GM19328 (cell line): ENCODE measurements around the gene MYOF.
"Not testable (repeated sequence)": the region's sequence is repeated elsewhere in the genome, so short reads cannot be mapped to it uniquely, and the experiment has no call there.

Experiments used
- ATAC-seq: cut with Tn5 transposase; IDR thresholded peaks from one replicate; pipeline ENCODE4 v1.9.1; 2021; ENCODE audit warnings: mild to moderate bottlenecking, moderate library complexity; ENCODE audit not compliant: unreplicated experiment

MYOF gene

DNA sequence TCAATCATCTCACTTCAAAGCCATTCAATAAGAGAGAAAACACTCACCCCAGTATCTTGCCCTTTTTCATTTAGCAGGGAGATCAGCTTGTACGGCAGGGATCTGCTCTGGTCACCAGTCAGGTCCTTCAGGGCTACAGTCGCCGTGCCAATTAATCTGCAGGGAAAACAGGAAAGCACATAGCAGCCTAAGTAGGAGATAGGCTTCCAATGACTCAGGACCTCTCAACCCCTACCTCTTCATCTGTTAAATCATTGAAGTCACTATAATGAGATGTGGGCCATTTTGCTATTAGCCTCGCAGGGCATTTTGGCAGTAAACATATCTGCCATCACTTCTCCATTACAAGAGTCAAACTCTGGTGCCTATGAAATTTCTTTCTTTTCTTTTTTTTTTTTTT lies 50.8 kb downstream of the MYOF start:
- ATAC-seq: no peak

DNA sequence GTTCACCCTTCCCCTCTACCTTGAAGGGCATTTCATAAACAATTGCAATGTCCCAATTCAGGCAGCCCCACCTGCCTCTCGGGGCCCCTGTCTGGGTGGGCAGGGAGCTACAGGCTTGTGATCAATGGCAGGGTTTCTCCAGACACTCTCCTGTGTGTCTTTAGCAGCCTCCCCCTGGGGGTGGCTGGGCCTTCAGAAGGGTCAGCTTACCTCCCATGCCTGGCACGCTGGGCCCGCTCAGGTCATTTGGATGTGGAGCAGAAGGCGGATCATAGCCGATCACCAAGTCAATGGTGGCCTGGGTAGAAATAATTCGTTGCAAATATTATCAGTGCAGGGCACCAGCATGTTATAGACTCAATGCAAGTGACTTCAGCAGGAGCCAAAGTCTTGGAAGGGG lies 56.3 kb downstream of the MYOF start:
- ATAC-seq: no peak

DNA sequence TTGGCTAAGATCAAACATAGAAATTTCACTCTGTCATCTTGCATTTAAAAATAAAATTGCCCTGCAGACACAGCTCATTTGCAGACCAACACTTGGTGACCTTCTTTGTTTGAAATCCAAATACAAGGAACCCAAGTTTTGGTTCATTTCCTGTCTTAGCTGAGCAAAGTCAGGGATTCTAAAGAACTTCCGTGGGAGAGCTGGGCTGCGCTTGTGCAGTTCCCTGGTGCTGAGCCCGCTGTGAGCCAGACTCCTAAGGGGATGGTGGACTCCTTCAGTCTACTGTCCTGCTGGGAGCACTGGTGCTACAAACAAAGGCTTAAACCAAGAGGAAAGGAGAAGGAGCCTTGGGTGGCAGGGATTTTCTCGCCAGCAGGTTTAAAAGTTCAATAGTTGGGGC lies 60.0 kb downstream of the MYOF start:
- no peak for ATAC-seq

DNA sequence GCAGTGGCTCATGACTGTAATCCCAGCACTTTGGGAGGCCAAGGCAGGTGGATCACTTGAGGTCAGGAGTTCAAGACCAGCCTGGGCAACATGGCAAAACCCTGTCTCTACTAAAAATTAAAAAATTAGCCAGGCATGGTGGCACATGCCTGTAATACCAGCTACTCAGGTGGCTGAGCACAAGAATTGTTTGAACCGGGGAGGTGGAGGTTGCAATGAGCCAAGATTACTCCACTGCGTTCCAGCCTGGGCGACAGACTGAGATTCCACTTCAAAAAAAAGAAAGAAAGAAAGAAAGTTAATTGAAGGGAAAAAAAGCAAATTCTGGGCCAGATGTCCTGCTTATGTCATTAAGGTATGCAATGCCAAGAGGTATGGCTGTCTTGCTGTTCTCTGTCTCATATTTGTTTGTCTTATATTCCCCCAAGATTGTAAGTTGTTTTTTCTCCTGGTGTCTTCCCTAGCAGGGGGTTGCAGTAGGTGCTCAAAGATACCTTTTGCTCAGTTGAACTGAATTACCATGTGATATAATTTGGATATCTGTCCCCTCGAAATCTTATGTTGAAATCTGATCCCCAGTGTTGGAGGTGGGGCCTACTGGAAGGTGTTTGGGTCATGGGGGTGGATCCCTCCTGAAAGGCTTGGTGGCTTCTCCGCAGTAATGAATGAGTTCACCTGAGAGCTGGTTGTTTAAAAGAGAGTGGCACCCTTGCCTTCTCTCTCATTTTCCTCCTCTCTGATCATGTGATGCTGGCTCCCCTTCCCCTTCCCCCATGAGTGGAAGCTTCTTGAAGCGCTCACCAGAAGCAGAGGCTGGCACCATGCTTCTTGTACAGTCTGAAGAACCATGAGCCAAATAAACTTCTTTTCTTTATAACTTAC lies 60.9 kb downstream of the MYOF start:
- ATAC-seq: no peak

DNA sequence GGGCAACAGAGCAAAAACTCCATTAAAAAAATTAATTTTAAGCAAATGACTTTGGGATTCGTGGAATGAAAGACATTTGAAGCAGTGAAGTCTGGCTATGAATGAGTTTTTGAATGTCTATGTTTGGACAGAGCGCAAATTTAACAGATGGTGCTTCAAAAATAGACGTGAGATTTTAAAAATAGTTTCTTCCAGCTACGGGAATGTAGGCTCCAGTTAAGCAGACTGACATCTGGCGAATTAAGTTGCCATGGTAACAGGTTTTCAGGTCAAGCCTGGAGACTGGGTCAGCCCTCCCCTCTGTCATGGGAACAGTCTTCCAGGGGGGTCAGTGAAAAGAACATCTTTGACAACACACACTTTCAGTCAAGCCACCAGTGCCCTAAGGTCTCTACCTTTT lies 62.0 kb downstream of the MYOF start:
- no peak for ATAC-seq

DNA sequence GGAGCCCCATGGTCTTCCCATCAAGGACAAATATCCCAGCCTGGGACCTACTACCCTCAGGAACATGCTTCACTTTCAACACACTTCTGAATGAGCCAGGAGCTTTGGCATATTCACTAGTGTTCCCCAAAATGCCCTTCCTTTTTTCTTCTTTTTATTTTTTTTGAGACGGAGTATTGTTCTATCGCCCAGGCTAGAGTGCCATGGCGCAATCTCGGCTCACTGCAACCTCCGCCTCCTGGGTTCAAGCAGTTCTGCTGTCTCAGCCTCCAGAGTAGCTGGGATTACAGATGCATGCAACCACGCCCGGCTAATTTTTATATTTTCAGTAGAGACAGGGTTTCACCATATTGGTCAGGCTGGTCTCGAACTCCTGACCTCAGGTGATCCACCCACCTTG lies 63.1 kb downstream of the MYOF start:
- ATAC-seq: not testable (repeated sequence)

DNA sequence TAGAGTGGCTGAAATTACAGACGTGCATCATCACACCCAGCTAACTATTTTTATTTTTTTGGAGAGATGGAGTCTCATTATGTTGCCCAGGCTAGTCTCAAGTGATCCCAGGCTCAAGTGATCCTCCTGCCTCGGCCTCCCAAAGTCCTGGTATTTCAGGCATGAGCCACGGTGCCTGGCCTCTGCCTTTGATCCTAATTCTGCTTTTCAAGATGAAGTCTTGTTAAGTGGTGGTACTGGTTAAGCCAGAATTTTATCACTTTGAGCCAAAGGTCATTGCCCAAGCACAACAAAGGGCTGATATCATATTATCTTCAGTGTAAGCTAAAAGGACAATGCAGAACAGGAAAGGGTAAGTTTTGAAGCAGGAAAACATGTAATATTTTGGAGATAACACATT lies 64.2 kb downstream of the MYOF start:
- no peak for ATAC-seq

DNA sequence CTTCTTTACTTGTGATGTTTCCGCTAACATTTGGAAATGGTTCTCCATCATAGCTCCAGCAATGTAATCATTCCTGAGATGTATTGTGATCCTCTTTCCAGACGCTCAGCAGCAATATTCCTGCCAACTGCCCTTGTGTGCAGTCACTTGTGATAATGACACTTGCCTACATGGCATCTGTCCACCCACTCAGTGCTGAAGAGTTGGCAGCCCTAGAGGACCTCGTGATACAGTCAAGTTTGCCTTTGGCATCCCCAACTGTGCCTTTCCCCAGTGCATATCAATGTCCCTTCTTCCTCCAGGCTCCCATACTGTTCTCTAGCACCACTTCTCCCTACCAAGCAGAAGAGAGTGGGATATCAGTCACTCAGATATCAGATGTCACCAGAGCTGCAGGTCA lies 64.9 kb downstream of the MYOF start:
- ATAC-seq: no peak

DNA sequence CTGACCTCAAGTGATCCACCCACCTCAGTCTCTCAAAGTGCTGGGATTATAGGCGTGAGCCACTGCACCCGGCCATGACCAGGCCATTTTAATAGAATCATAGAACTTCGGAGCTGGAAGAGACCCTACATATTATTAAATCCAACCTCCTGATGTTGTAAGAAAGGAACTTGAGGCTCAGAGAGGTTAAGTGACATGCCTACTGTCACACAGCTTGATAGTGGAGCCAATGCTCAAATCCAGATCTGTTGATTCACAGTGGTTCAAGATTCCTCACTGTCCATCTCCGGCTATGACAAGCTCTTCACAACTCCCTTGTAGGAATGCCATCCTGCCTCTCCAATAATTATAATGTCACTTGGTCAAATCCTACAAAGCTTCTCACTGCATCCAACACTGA lies 65.3 kb downstream of the MYOF start:
- ATAC-seq: no peak

DNA sequence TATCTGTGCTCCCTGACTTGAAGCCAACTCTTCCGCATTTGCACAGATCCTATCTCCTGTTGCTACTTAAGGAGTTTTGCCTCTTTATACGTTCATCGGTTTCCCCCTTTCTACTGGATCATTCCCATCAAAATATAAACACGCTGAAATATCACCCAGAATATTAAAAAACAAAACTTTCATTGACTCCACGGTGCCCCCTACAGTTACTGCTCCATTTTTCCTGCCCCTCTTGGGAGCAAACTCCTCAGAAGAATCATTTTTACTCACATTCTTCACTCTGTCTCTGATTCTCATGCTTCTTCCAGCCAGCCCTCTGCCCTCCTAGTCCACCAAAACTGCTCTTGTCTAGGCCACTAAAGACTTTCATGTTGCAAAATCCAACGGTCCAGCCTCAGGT lies 66.4 kb downstream of the MYOF start:
- ATAC-seq: no peak

DNA sequence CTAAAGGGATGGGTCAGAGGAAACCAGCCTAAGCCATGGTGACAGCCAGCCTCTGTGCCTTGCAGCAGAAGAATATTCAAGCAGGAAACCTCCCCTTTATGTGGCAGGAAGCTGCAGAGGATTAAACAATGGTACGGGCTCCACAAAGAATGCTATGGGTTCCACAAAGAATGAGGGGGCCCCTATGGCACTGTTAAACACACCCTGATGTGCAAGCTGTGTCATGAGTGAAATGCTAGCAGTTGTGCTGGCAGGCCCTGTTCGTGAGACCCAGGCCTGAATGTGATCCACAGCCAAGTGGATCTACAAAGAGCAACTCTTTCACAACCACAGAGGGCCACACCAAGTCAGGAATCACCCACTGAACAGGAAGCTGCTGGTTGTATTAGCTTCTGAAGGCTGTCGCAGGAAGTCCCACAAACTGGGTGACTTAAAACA lies 68.9 kb downstream of the MYOF start:
- ATAC-seq: no peak

DNA sequence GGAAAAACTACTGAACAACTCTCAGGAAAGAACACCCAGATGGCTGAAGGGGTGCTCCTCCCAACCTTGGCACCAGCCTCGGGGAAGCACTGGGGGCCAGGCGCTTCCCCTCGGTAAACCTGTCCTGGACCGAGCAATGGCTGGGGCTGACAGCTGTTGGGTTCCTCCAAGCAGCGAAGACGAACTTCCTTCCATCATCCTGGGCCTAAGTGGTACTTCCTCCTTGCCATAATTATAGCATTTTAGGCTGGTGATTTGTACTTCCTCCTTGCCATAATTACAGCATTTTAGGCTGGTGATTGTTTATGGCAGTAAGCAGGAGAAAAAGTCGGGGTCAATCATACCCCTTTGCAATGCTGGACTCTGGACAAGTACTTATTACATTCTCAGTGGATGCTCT lies 69.3 kb downstream of the MYOF start:
- no peak for ATAC-seq

DNA sequence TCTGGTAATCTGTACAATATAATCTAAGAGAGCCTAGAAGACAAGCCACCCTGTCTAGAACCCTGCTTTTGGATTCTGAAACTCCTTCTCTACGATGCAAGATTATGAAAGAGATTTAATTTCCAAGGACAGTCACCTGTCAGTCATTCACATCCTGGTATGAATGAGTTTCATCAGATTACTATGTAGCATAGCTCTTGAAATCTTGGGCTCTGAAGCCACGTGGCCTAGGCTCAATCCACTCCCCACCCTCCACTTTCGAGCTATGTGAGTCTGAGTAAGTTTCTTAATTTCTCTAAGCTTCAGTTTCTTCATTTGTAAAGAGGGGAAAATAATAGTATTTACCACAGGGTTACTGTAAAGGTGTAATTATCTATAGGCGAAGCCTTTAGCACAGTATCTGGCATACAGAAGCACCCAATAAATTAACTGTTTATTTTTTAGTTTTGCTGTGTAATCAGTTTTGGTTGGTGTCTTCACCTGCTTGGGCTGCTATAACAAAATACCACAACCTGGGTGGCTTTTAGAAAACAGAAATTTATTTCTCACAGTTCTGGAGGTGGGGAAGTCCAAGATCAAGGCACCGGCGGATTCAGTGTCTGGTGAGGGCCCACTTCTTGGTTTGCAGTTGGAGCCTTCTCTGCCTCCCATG lies 71.3 kb downstream of the MYOF start:
- no peak for ATAC-seq

DNA sequence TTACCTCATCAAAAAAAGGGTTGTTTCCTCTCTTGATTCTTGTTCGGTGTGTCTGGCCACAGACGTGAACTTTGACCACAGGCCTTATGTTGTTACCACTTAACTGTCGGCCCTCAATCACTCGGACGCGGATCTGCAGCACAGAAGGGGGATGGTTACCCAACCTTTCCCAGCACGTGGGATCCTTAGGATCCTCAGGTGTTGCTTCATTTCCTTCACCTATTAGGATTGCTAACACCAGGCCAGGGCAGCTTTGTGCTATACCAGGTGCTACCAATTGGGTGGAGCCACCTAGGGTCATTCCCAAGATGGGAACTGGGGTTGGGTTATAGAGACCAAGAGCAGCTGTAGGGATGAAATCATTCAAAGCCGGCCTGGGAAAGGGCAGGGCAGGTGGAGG lies 73.4 kb downstream of the MYOF start:
- no peak for ATAC-seq

DNA sequence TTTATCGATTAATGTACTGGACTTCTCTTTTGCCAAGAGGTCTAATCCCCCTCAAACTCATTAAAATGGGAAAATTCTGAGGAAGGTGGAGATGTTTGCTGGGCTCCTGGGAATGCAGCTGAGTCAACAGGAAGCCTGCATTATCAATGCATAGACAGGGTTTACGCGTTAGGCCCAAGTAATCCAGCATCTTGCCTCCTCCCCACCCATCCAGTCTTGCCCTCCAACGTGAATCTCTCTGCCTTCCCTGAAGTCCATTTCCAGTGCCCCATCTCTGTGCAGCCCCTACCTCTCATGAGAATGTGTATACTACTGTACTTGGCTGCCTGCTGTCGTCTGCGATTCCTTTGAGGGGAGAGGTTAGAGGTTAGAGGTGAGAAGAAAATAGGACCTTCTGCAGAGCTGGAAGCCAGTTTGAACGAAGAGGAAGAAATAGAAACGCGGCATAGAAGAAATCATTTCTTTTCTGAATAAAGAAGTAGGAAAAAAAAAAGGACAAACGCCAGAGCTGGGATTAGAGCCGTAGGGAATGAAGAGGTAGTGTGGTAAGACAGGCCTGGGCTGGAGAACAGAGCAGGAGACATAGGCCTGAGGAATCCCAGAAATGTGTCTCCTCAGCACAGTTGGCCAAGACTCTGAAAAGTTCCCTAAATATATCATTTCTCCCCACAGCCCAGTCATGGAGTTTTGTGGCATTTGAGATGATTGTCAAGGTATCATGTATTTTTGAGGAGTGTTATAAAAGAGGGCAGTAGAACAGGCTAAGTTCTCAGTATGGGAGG lies 75.6 kb downstream of the MYOF start:
- no peak for ATAC-seq

DNA sequence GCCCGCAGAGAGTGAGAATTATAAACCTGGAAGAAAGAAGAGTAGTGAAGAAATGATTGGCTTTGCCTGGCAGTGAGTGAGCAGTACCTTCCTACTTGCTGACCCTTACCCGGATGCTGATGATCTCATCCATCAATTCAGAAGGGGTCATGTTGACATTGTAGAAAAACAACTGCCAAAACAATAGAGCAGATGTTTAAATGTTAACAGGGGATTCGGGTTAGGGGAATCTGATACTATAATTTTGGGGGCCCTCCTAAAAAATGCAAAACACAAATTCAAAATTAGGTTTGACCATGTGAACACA lies 78.1 kb downstream of the MYOF start:
- ATAC-seq: no peak

DNA sequence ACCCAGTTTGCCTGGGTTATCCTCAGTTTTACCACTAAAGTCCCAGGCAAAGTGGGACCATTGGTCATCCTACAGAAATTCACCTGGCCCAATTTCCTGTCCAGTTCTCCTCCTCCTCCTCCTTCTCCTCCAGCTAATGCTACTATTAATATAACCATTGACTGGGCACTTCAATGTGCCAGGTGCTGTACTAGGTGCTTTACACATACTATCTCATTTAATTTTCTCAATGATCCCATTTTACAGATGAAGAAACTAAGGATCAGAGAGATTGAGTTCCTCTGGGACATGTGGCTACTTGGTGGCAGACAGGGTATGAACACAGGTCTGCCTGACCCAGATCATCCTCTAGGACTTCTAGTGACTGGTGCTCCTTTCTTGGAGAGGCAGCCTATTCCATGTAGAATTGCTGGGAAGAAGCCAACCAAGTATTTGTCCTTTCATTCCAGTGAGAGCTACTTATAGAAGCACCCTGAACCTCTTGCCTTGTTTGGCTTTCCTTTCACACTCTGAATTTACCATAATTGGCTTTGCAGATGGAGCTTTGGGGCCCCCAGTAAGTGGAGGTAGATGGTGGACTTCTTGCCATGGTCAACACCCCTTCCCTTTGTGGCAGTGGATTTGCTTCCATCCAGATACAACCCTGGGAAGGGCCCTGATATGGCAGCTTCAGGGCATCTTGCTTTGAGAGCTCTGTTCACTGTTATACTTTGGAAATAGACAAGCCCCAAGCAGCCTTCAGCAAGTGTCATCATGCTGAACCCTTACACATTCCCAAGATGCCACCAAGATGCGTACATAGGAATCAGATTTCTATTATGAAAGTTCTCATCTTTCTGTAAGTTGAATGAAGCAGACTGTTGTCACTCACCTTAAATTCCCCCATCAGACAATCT lies 78.7 kb downstream of the MYOF start:
- no peak for ATAC-seq

DNA sequence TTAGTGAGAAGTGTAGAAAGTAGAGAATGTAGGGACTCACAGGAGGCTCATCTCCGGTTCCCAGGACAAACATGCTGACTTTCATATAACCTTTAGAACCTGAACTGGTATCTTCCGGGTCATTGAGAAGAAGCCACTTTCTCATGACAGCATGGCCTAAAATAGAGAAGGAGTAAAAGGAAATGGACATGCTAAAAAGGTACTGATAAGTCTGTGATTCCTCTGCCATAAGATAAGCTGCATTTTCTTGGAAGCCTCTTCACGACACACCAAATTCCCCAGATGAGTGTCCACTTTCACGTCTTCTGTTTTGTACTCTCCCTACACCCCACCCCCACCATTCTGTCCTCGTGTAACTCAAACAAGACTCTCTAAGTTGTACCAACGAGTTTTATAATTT lies 79.9 kb downstream of the MYOF start:
- ATAC-seq: no peak

DNA sequence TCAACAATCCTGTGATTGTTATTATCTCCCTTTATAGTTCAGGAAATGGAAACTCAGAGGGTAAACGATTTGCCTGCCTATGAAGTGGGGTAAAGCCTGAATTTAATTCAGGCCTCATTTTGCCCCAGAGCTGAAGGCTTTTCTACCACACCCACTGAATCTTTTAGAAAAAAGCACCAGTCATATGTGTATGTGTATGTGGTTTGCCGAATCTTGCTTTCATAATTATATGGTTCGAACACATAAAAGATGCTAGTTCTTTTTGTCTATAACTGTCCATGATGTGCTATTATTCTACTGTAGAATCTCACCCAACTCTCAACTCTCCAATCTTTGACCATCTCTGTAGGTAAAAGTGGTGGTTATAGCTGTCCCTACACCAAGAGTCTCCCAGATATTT lies 83.6 kb downstream of the MYOF start:
- ATAC-seq: no peak

DNA sequence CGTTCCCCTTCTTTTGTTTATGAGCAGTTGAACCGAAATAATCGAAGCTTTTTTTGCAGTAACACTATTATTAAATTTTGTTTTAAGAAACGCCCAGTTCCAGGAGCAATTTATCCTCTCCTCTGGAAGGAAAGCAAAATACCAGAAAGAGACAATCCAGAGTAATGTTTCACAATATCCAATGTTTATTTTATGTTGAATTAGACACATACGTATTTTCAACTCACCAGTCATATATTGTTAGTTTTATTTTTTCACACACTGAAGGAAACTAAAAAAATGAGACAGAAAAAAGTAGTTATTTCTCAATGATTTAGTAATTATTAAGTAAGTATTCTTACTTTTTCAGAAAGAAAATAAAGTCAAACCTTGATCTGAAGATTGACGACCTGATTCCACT lies 85.1 kb downstream of the MYOF start:
- ATAC-seq: no peak

DNA sequence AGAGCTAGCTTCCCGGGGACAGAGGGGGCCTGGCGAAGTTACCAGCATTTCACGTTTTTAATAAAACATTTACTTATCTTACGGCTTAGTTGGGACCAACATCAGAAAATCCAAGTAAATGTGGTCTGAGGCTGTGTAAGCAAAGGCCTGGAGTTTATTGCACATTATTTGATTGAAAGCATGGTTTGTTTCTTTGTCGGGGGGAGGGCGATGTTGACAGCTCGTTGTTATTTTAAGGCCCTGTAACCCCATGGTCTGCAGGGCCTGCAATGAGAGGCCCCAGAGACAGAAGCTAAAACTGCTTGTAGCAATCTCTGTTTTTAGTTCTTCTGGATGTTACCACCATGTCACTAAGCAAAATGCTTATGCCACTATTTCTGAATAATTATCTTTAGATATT lies 88.9 kb downstream of the MYOF start:
- ATAC-seq: no peak
